Heart right ventricle (tissue), 16 donors: Measurements from ENCODE around the gene MAGI2. TPM values are rescaled to one million over a fixed set of nuclear protein-coding genes. Genes with fewer than 3 reads are reported as not detected.

ENCODE experiments used
- ATAC-seq, 8 donors: fragments of 200-7000 bp; cut with Tn5 transposase; one replicate each; pipeline ENCODE4 v1.9.1; 2020; ENCODE audit warnings: mild to moderate bottlenecking in 8 of 8, moderate library complexity in 8 of 8, moderate number of reproducible peaks in 1 of 8
- DNase-seq, 2 donors: peaks; one replicate each; pipeline ENCODE4 v3.0.0-alpha.2; 2020
- H3K27ac ChIP-seq, 10 donors: fragments of 200-600 bp; sonication (generic) in 2 of 10; one replicate each; pipeline versions ENCODE4 v1.5.0 to v1.8.0; 2020 to 2022; ENCODE audit warnings: mild to moderate bottlenecking in 3 of 10
- H3K27me3 ChIP-seq, 7 donors: fragments of 200-600 bp; one replicate each; pipeline ENCODE4 v1.8.0; 2021 to 2022; ENCODE audit warnings: mild to moderate bottlenecking in 2 of 7
- H3K36me3 ChIP-seq, 9 donors: fragments of 200-600 bp; sonication (generic) in 1 of 9; one replicate each; pipeline versions ENCODE4 v1.5.0 to v1.8.0; 2020 to 2022; ENCODE audit warnings: mild to moderate bottlenecking in 2 of 9
- H3K4me1 ChIP-seq, 9 donors: fragments of 200-600 bp; sonication (generic) in 1 of 9; one replicate each; pipeline versions ENCODE4 v1.5.0 to v1.8.0; 2020 to 2022; ENCODE audit warnings: mild to moderate bottlenecking in 4 of 9
- H3K4me3 ChIP-seq, 10 donors: fragments of 200-600 bp; sonication (generic) in 2 of 10; one replicate each; pipeline versions ENCODE4 v1.5.0 to v1.8.0; 2020 to 2022; ENCODE audit warnings: mild to moderate bottlenecking in 7 of 10, moderate library complexity in 2 of 10
- H3K9me3 ChIP-seq, 11 donors: fragments of 200-600 bp in 10 of 11; sonication (generic) in 2 of 11; one replicate each; pipeline versions ENCODE4 v1.5.0 to v1.8.0; 2013 to 2022; ENCODE audit warnings: mild to moderate bottlenecking in 2 of 11, control low read depth in 1 of 11, moderate library complexity in 1 of 11
- WGBS, 2 donors: extraction: QIAGEN DNeasy Blood & Tissue Kit; methylation state at CpG; one replicate each; pipeline ENCODE4 v1.1.7; 2013; ENCODE audit warnings: inconsistent platforms in 1 of 2; 5-methylcytosine and 5-hydroxymethylcytosine counted together
- intact Hi-C, 10 donors: fragments of 100-400 bp; cut with DNase I; formaldehyde crosslinking; loops; one replicate each; pipeline versions ENCODE4 v1.11.1 to v1.14.2; 2022
- polyA plus RNA-seq, 2 donors: library from polyadenylated mRNA; stranded (reverse); fragments of 200-250 nt; gene quantifications; one replicate each; pipeline ENCODE4 v1.2.3, GENCODE V29; 2013
- total RNA-seq, 10 donors: library from RNA; stranded (reverse); fragmentation: NEBNext Ultra II Directional in 3 of 10; extraction: Animal tissue kit (Norgen Biotek cat#: 25700) in 3 of 10; gene quantifications; one replicate each; pipeline versions ENCODE4 v1.2.1 to v1.2.4, GENCODE V29; 2021 to 2023
- TF ChIP-seq, protein P1 (sequence below), 9 donors: fragments of 200-600 bp; sonication (generic) in 2 of 9; IDR thresholded peaks; one replicate each; pipeline versions ENCODE4 v1.5.0 to v1.8.0; 2021 to 2022; ENCODE audit warnings: antibody characterized with exemption in 9 of 9, mild to moderate bottlenecking in 5 of 9, moderate library complexity in 1 of 9
- donor health status: Arrhythmogenic right ventricular cardiomyopathy.
- donor health status: ischemic (EF 13 %, LVEDD 7.1; RV severe dilation, severe dysfunction).
- donor health status: healthy with polysubstance abuse.
- donor health status: DM: no; HTN: yes; CAD: no.
- donor health status: DM: no; HTN: no; CAD: no.
- donor health status: ischemic (EF 25% LVEDD 6.9; RV normal size, moderate dysfunction).
- donor health status: ischemic (EF 25% LVEDD 5.7; RV mildly dilated, moderate dysfunction).
- donor health status: healthy.
- donor health status: DM: yes; HTN: yes; CAD: no.
- donor health status: Ischemic cardiomyopathy.
- donor health status: ischemic (EF 35%, LVEDD 5.7; RV mildly dilated, moderate dysfunction).
- donor health status: nonischemic (EF 11% LVEDD 7.7; RV severe dilation, severe dysfunction).
- donor health status: DM: yes; HTN: yes; CAD: no.
- donor health status: PGD.
- donor health status: ischemic (EF 29% LVEDD 5.4; RV normal size, mild dysfunction).
- donor health status: nonischemic (EF 23%, LVEDD 6.1; RV moderate dilation, normal function).

The MAGI2 gene
- total and polyA plus RNA-seq, 12 donors, result 0.83 to 6.0 (median 4.1) TPM

GRCh38 chr7:79495544-79496272 lies 42.2 kb upstream of the MAGI2 start:
- no peaks in the 10 kb centered on the region for H3K36me3 ChIP-seq
- H3K4me3 ChIP-seq, result no peak overlapping the region
- H3K27ac ChIP-seq, result no peak overlapping the region
- 73 to 76% methylated on average over 6 of the region's 6 CpGs for WGBS, 2 donors
- TF ChIP-seq, protein P1, sequence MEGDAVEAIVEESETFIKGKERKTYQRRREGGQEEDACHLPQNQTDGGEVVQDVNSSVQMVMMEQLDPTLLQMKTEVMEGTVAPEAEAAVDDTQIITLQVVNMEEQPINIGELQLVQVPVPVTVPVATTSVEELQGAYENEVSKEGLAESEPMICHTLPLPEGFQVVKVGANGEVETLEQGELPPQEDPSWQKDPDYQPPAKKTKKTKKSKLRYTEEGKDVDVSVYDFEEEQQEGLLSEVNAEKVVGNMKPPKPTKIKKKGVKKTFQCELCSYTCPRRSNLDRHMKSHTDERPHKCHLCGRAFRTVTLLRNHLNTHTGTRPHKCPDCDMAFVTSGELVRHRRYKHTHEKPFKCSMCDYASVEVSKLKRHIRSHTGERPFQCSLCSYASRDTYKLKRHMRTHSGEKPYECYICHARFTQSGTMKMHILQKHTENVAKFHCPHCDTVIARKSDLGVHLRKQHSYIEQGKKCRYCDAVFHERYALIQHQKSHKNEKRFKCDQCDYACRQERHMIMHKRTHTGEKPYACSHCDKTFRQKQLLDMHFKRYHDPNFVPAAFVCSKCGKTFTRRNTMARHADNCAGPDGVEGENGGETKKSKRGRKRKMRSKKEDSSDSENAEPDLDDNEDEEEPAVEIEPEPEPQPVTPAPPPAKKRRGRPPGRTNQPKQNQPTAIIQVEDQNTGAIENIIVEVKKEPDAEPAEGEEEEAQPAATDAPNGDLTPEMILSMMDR (IDR thresholded peaks at IDR 0.05), result no peak
- intact Hi-C loops, result no loop called here
- no peaks in the 10 kb centered on the region for H3K9me3 ChIP-seq
- no peaks in the 10 kb centered on the region for H3K4me1 ChIP-seq
- no peaks in the 10 kb centered on the region for H3K27me3 ChIP-seq
- ATAC-seq (no peak), DNase-seq (no peak)

- Histone ChIP-seq H3K4me1 (no peaks in the 10 kb centered on the region), H3K9me3 (no peaks in the 10 kb centered on the region), H3K36me3 (no peaks in the 10 kb centered on the region), H3K4me3 (no peak overlapping the region), H3K27me3 (no peaks in the 10 kb centered on the region), H3K27ac (no peak overlapping the region)
- 86 to 89% methylated on average over 2 of the region's 2 CpGs for WGBS, 2 donors
- TF ChIP-seq, protein P1 (IDR thresholded peaks at IDR 0.05), result no peak
- intact Hi-C loops, result no loop called here
- ATAC-seq (no peak), DNase-seq (no peak)
Measured at GRCh38 chr7:79494046-79494445, 40.6 kb upstream of the MAGI2 start.

DNA sequence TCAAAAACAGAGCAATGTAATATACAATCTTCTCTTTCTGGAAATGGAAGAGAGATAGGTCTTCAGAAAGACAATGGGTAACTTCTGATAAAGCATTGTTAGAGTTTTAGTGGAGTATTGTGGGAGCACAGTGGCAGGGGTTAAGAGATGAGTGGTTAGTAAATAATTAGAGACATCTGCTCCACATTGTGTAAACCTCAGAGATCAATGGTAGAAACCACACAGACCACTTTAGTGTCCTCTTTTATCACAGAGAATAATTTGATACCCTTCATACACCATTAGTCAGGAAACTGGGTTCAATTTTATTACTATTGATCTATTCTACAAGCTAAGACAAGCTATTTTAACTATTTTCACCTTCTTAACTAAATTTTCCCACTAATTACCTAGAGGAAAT lies 35.9 kb upstream of the MAGI2 start:
- intact Hi-C loops, result no loop called here
- TF ChIP-seq, protein P1 (IDR thresholded peaks at IDR 0.05), result no peak
- H3K27me3 ChIP-seq, result no peaks in the 10 kb centered on the region
- ATAC-seq, result no peak
- no peaks in the 10 kb centered on the region for H3K36me3 ChIP-seq
- no peaks in the 10 kb centered on the region for H3K9me3 ChIP-seq
- H3K27ac ChIP-seq, result no peak overlapping the region
- H3K4me3 ChIP-seq, result no peak overlapping the region
- no peaks in the 10 kb centered on the region for H3K4me1 ChIP-seq
- no peak for DNase-seq

- H3K9me3 ChIP-seq, result no peaks in the 10 kb centered on the region
- no peaks in the 10 kb centered on the region for H3K27me3 ChIP-seq
- H3K4me3 ChIP-seq, result no peak overlapping the region
- intact Hi-C loops, result no loop called here
- TF ChIP-seq, protein P1 (IDR thresholded peaks at IDR 0.05), result no peak
- ATAC-seq (no peak), DNase-seq (no peak)
- H3K27ac ChIP-seq, result no peak overlapping the region
- WGBS, 2 donors, result 82 to 89% methylated on average over 3 of the region's 3 CpGs
- H3K36me3 ChIP-seq, result no peaks in the 10 kb centered on the region
- H3K4me1 ChIP-seq, result no peaks in the 10 kb centered on the region
Measured at GRCh38 chr7:79478386-79478785, 24.9 kb upstream of the MAGI2 start.
